Prostate gland (tissue), 2 donors: Measurements from ENCODE around the gene ALG14.

ENCODE experiments used
- POLR2A ChIP-seq: fragments of 450-650 bp; IDR thresholded peaks from one replicate; pipeline ENCODE4 v1.6.1; 2016; ENCODE audit warnings: antibody characterized with exemption, mild to moderate bottlenecking
- POLR2AphosphoS5 ChIP-seq: sonication (generic); formaldehyde crosslinking; IDR thresholded peaks from one replicate; pipeline ENCODE4 v1.6.1; 2017; ENCODE audit warnings: antibody characterized with exemption
- TF ChIP-seq, protein P1 (sequence below), 4 experiments: fragments of 200-600 bp in 2 of 4; fragments of 450-650 bp in 2 of 4; sonication (generic) in 2 of 4; IDR thresholded peaks; 1 replicate in 3 of 4; 2 replicates in 1 of 4; pipeline ENCODE4 v1.5.1; 2016 to 2019; ENCODE audit warnings: antibody characterized with exemption in 4 of 4, mild to moderate bottlenecking in 2 of 4, moderate library complexity in 2 of 4

DNA sequence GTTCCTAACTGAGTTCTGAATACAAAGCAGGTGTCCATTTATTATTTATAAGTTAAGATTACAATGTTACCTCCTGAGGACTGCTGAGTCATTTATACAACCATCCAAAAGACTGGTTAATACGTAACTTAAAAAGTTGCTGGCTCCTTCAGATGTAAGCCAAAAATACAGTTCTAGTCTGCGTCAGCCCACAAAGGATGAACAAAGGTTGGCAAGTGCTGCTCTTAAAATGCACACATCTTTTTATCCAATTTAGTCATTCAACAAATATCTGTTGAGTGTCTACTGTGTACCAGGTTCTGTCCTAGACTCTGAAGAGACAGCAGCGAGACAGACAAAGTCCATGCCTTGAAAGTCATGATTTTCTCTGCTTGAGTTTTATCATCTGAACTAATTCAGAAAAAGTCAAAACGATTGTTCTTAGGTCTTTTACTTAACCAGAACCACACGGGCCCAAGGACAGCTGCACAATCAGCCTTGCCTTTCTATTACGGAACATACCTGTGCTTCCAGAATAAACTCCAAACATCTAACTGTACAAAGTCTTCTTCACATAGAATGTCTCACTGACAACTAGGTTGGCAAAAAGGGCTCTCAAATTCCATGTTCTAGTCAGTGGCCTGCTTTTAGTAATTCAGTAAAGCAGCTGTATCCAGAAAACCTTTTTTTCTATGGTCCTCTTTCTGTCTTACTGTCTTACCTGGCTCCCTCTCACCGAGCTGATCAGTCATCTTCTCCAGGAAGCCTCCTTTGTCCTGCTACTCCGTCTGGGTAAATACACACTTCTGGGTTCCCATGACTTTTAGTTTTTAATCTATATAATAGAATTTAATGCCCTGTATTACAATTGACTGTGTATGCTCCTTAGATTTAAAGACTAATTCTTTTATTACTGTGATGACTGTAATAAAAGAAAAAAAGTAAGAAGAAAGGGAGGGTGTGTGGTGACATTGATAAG lies 130.3 kb downstream of the ALG14 start:
- TF ChIP-seq, protein P1, sequence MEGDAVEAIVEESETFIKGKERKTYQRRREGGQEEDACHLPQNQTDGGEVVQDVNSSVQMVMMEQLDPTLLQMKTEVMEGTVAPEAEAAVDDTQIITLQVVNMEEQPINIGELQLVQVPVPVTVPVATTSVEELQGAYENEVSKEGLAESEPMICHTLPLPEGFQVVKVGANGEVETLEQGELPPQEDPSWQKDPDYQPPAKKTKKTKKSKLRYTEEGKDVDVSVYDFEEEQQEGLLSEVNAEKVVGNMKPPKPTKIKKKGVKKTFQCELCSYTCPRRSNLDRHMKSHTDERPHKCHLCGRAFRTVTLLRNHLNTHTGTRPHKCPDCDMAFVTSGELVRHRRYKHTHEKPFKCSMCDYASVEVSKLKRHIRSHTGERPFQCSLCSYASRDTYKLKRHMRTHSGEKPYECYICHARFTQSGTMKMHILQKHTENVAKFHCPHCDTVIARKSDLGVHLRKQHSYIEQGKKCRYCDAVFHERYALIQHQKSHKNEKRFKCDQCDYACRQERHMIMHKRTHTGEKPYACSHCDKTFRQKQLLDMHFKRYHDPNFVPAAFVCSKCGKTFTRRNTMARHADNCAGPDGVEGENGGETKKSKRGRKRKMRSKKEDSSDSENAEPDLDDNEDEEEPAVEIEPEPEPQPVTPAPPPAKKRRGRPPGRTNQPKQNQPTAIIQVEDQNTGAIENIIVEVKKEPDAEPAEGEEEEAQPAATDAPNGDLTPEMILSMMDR (IDR thresholded peaks at IDR 0.05), result no peak
- no peak for TF ChIP-seq POLR2A
- no peak for TF ChIP-seq POLR2AphosphoS5
